NCI-H526 treated with DMSO at 0.1 percent for 48 hours (cell line): Measurements from ENCODE around the gene PRPF19.

Experiments
- DNase-seq: peaks from one replicate; lab custom pipeline; 2025; lab: John Stamatoyannopoulos, UW

The PRPF19 gene

GRCh38 chr11:60874421-60875365 is 31.7 kb downstream of the PRPF19 start:
- DNase-seq: no peak

GRCh38 chr11:60873533-60873932 is 32.9 kb downstream of the PRPF19 start:
- DNase-seq: no peak

GRCh38 chr11:60872961-60873524 is 33.3 kb downstream of the PRPF19 start:
- DNase-seq: no peak

- DNase-seq: no peak
Observed at GRCh38 chr11:60872124-60872960, 34.0 kb downstream of the PRPF19 start.

GRCh38 chr11:60871378-60872061 is 34.9 kb downstream of the PRPF19 start:
- DNase-seq: no peak

GRCh38 chr11:60870733-60871377 is 35.5 kb downstream of the PRPF19 start:
- no peak for DNase-seq

GRCh38 chr11:60870276-60870675 is 36.1 kb downstream of the PRPF19 start:
- no peak for DNase-seq

GRCh38 chr11:60869451-60869825 is 36.9 kb downstream of the PRPF19 start:
- no peak for DNase-seq

- no peak for DNase-seq
Observed at GRCh38 chr11:60868682-60869450, 37.5 kb downstream of the PRPF19 start.

GRCh38 chr11:60867871-60868681 is 38.3 kb downstream of the PRPF19 start:
- DNase-seq: no peak

GRCh38 chr11:60866911-60867870 is 39.2 kb downstream of the PRPF19 start, which contains the start of gene ZP1:
Gene ZP1, plus strand, starts transcription at chr11:60867542. Its CDS starts 20 bp downstream, at chr11:60867562.
- no peak for DNase-seq

- no peak for DNase-seq
Observed at GRCh38 chr11:60864856-60865513, 41.4 kb downstream of the PRPF19 start.

GRCh38 chr11:60863550-60864521 is 42.5 kb downstream of the PRPF19 start:
- DNase-seq: no peak

GRCh38 chr11:60862171-60862570 is 44.2 kb downstream of the PRPF19 start:
- no peak for DNase-seq

- no peak for DNase-seq
Observed at GRCh38 chr11:60860943-60861342, 45.4 kb downstream of the PRPF19 start.

GRCh38 chr11:60859616-60860250 is 46.7 kb downstream of the PRPF19 start:
- DNase-seq: no peak
